DMS79 (cell line): ENCODE results near the gene SNX32.
A peak's percentile ranks its signal among the peaks of the same experiment; 100 is the strongest.

Source experiments
- DNase-seq: peaks from one replicate; lab custom pipeline; 2025; lab: John Stamatoyannopoulos, UW

The SNX32 gene

GRCh38 chr11:65833297-65834030 is at the start of gene SNX32:
TSS of gene SNX32 (plus strand) at chr11:65833963. CDS start at chr11:65834066, 103 bp downstream.
- DNase-seq = peak; percentile 81

GRCh38 chr11:65785319-65786007 is 48.3 kb upstream of the SNX32 start:
- no peak for DNase-seq

DNA sequence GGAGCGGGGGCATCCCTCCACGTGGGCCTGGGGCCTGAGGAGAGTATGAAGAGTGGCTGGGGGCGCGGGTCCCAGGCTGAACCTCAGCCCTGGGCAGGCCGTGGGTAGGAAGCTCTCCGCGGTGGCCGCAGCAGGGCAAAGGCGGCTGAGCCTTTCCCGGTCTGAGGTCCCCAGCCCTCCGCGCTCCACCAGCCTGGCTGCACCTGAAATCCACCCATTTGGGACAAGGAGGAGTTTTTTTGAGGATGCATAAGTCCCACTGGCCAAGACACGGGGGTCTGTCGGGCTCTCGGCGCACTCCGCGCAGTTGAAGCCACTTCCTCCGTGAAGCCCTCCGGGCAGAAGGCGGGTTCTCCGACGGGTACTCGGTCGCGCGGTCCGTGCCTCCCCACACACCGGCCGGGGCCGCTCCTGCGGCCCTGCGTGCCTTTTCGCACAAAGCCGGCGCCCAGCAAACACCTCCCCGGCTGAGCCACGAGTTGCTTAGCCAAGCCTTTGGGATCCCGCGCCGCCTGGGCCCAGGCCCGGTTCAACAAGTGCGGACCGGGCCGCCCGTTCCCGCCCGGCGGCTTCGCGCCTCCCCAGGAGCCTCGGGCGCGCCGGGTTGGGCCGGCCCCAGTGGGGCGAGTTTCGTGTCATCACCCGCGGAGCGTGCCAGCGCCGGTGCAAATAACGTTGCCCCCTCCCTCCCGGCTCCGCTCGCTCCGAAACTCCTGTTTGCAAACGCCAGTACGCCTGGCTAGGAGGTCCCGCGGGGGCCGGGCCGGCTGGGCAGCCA is 47.6 kb upstream of the SNX32 start:
- no peak for DNase-seq

- DNase-seq = peak; percentile 78
These were observed 46.8 kb upstream of the SNX32 start, which contains the start of gene OVOL1 for GRCh38 chr11:65786786-65787636. TSS of gene OVOL1 (plus strand) at chr11:65787063. CDS start at chr11:65787374, 311 bp downstream.

GRCh38 chr11:65787649-65788622 is 45.8 kb upstream of the SNX32 start:
- DNase-seq = no peak

- no peak for DNase-seq
These were observed 44.9 kb upstream of the SNX32 start for GRCh38 chr11:65788821-65789220.

DNA sequence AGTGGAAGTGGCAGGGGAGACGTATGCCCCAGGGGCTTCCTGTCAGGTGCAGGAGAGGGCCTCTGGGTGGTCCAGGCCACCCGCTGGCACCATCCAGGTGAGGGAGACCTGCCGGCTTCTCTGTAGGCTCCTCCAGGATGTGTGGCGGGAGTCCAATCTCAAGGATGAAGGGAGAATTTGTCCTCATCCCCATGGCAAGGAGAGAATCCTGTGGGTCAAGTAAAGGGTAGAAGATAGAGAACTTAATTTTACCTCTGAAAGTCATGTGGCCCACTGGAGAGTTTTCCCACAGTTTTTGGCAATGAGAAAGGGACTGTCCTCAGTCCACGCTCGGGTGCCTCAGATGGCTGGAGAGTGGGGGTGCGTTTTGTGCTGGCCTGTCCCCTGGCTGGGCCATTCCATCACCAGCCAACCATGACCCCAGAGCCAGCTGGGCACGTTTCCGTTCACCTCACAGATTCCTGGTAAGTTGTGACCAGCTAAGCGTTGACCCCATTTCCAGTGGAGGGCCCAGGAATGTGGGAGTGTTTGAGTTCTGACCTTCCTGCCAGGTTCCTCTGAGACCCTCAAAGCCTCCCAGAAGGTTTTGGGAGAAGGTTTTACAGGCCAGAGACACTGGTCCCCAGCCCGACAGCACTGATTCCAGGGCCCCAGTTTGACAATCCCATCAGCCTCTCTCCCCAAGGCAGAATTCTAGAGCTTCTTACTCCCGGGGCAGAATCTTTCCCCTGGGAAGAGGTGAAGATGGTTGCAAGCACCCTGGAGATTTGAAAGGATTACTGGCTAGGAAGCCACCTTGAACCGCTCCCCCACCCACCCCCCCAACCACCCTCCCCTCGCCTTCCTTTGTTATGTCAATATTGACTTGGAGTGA is 44.3 kb upstream of the SNX32 start:
- DNase-seq = no peak

DNA sequence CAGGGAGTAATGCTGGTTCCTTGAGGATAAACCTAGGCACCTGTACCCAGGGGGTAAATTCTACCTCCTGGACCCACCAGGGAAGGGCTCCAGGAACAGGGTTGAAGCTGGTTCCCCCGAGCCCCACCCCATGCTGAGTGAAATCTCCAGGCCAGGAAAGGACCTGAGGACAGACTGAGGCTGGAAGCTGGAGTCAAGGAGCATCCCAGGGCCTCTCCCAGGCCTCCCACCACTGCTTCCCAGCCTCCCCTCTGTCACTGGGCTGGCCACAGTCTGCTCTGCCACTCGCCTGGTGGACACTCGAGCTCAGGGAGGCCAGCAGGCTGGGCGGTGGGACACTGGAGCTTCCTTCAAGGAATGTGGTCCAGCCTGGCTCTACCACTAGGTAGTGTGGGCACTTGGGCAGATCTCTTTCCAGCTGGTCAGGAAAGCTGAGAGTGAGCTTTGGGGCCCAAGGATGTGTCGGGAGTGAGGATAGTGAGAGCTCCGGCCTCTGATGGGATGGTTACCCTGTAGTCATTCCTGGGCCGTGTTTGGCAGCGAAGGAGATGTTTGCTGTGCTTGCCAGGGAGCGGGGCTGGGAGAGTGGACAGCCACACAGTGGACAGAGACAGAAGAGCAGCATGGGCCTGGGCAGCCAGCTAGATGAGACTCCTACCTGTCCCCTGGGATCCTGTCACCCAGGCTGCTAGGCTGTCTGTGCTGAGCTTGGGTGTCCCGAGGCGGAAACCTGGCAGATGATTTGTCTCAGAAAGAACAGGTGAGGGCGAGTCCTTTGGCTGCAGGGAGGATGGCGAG is 43.5 kb upstream of the SNX32 start:
- no peak for DNase-seq

- no peak for DNase-seq
These were observed 42.7 kb upstream of the SNX32 start for GRCh38 chr11:65790902-65791650.

- peak; percentile 65 for DNase-seq
These were observed 42.0 kb upstream of the SNX32 start for GRCh38 chr11:65791719-65792213.

DNA sequence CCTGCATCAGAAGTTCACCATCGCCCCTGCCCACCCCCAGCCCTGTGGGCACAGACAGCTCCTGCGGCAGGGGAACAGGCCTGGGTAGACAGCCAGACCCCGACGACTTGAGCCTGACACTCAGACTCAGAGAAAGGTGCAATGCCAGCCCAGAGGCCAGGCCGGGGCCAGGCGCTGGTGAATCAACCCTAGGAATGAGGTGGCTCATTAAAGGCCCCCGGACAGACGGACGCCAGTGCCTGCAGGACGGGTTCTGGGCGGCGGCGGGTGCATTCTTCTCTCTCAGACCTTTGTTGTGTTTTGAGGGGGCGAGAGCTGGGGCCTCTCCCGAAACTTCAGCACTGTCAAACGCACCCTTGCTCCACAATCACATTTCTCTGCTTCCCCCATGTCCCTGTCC is 41.3 kb upstream of the SNX32 start:
- no peak for DNase-seq

DNA sequence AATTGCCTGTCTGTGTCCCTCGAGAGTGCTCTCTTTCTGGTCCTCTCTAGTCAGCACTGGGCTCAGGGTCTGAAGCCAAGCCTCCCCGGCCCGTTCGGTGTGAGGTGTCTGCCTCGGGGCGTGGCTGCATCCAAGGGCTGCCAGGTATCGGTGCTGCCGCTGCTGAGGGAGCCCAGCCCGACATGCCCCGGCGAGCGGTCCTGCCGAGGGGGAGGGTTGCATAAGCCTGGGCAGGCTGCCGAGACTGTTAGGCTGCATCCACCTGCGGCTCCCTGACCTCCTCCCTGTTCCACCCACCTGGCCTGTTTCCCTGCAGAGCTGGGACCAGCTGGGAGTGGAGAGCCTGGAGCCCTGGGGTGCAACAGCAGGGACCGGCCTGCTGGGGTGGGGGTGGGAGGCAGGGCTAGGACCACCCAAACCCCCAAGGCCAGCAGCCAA is 40.6 kb upstream of the SNX32 start:
- peak; percentile 75 for DNase-seq

DNA sequence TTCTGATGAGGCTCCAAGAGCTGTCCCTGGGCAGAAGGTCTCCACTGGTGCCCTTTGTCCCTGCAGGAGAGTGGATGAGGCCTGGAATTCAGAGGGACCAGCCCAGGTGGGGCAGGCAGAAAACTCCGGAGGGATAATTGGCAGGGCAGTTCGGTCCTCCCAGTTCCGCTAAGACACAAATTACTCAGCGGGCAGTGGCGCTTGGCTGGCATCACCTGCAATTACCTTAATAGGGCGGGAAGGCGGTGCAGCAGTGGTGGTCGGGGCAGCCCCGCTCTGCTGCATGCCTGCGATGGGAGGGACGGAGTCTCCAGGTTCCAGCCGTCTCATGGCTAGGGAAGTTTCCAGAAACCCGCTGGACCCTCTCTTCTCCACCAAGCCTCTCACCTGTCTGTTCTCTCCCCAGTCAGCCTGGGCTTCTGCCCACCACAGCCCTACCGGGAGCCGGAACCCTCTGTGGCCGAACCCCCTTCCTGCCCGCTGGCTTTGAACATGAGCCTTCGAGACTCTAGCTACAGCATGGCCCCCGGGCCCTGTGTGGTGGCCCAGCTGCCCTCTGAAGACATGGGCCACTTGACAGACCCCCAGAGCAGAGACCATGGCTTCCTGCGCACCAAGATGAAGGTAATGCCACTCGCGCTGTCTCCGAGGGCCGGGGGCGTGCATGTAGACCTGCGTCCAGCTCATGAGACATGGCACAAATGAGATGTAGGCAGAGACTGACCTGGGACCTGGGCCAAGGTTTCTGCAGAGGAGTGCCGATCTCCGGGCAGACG is 40.0 kb upstream of the SNX32 start:
- DNase-seq = no peak

DNA sequence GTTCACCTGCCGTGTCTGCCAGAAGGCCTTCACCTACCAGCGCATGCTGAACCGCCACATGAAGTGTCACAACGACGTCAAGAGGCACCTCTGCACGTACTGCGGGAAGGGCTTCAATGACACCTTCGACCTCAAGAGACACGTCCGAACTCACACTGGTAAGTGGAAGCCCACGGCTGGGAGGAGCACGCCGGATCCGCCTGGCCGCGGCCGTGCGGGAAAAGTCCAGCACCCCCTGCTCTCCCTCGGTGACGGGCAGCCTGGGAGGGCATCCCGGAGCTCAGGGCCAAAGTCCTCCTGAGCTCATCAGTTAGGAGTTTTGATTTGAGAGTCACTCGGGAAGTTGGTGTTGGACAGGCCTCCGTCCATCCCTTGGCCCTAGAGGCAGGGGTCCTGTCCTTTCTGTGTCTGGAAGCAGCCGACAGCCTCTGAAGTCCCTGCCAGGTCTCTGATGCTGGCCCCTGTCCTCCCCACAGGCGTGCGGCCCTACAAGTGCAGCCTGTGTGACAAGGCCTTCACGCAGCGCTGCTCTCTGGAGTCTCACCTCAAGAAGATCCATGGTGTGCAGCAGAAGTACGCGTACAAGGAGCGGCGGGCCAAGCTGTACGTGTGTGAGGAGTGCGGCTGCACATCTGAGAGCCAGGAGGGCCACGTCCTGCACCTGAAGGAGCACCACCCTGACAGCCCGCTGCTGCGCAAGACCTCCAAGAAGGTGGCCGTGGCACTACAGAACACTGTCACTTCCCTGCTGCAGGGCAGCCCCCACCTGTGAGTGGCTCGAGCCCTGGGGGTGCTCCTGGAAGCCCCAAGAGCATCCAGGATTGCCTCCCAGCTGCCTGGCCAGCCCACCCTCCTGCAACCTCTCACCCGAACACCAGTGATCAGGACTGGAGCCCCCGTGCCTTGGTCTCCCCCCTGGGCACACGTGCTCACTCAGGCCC is 38.9 kb upstream of the SNX32 start:
- no peak for DNase-seq

GRCh38 chr11:65796726-65797601 is 36.8 kb upstream of the SNX32 start:
- DNase-seq = no peak
